H1 (cell line): Measurements from ENCODE around the gene TTC24. TPM values are rescaled to one million over a fixed set of nuclear protein-coding genes. Genes with fewer than 3 reads are reported as not detected.

Experiments
- BRCA1 ChIP-seq: IDR thresholded peaks from 2 replicates; pipeline ENCODE4 v1.6.1; 2012; ENCODE audit warnings: low read depth, low read length, improper control_type of control experiment
- CHD7 ChIP-seq: fragments of 300-600 bp; sonication (generic); IDR thresholded peaks from 2 replicates; pipeline ENCODE4 v1.7.1; 2012; ENCODE audit warnings: low read length, moderate library complexity, mild to moderate bottlenecking, inconsistent platforms; ENCODE audit not compliant: insufficient replicate concordance
- KDM4A ChIP-seq: IDR thresholded peaks from one replicate; pipeline ENCODE4 v1.7.1; 2012; ENCODE audit warnings: low read depth, mild to moderate bottlenecking, moderate library complexity, low read length, inconsistent platforms; ENCODE audit not compliant: severe bottlenecking
- POLR2AphosphoS5 ChIP-seq: IDR thresholded peaks from 2 replicates; pipeline ENCODE4 v1.6.1; 2011; ENCODE audit warnings: low read depth, low read length
- RBBP5 ChIP-seq: IDR thresholded peaks from 2 replicates; pipeline ENCODE4 v1.7.1; 2012; ENCODE audit warnings: low read depth, mild to moderate bottlenecking, inconsistent platforms, low read length, moderate library complexity, borderline replicate concordance
- SP1 ChIP-seq: IDR thresholded peaks from 2 replicates; pipeline ENCODE4 v1.6.1; 2011; ENCODE audit warnings: low read depth, low read length
- polyA plus RNA-seq, 7 experiments: library from polyadenylated mRNA; depleted of rRNA in 3 of 7; stranded (reverse) in 5 of 7; unstranded in 2 of 7; fragments of >200 nt in 5 of 7; fragments of 200-250 nt in 2 of 7; gene quantifications; 1 replicate in 5 of 7; 2 replicates in 1 of 7; 4 replicates in 1 of 7; pipeline versions ENCODE4 v1.2.1 to v1.2.3, GENCODE V29; 2011 to 2013; ENCODE audit warnings: missing spikeins in 2 of 7, mixed read lengths in 2 of 7
- total RNA-seq: library from RNA; stranded (reverse); fragmentation: NEBNext Ultra II Directional; extraction: Animal tissue kit (Norgen Biotek cat#: 25700); gene quantifications from 2 replicates; pipeline ENCODE4 v1.2.1, GENCODE V29; 2021

TTC24 gene
- total and polyA plus RNA-seq, 2 of the 8 experiments (the other 6 are each of a cell fraction or from before 2014, with no cell fraction given) = 0.08 TPM; not detected in 1

DNA sequence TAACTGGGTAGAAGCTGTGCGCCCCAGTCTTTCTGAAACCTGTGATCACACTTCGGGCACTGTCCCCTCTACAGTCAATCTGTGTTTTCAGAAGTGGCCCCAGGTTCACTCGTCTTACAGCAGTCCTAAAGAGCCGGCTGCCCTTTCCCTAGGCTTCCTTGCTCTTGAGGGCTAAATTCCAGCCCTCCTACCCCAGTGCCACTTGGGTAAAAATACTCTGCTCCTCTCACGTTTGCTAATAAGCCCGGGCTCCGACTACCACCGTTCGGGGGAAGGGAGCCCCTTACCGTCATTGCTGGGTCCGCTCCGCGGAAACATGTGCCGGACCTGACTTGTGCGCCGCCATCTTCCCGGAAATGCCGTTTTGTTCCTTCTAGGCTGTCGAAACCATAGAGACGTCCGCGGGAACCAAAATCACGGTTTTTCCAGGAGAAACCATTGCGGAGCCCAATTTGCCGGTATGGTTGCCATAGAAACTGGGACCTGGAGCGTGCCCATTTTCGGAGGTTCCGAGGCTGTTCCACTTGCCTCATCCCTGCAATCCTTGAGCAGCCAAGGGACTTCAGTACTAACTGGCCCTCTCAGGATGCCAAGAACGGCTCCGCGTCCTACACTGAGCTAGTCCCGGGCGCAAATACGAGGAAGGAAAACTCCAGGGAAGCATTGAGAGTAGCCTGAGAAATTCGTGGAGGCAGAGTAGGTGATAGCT lies 21.8 kb downstream of the TTC24 start, which contains the start of gene GPATCH4 (continued):
- TF ChIP-seq KDM4A = peak; percentile 42
- peak; percentile 19; the same call in 1 of the 2 replicates for TF ChIP-seq RBBP5
- no peak for TF ChIP-seq CHD7
- TF ChIP-seq BRCA1 = no peak
- TF ChIP-seq SP1 = no peak
- TF ChIP-seq POLR2AphosphoS5 = peak; percentile 86
